Uterus (tissue), 4 donors: ENCODE data around the gene PEDS1. TPM values are rescaled to one million over a fixed set of nuclear protein-coding genes. Genes with fewer than 3 reads are reported as not detected.
A peak's percentile ranks its signal among the peaks of the same experiment; 100 is the strongest.

Experiments used
- DNase-seq, 2 donors: peaks; one replicate each; pipeline ENCODE4 v3.0.0-alpha.2; 2019 to 2020
- H3K27ac ChIP-seq, 2 donors: fragments of 200-600 bp; sonication (generic); 1 replicate in 1 of 2; 2 replicates in 1 of 2; pipeline ENCODE4 v1.5.1; 2016 to 2018
- H3K27me3 ChIP-seq, 2 donors: fragments of 200-600 bp; sonication (generic); one replicate each; pipeline ENCODE4 v1.5.1; 2018 to 2019; ENCODE audit warnings: control low read depth in 1 of 2
- H3K36me3 ChIP-seq, 2 donors: fragments of 200-600 bp; sonication (generic); one replicate each; pipeline ENCODE4 v1.5.1; 2019; ENCODE audit warnings: control low read depth in 1 of 2
- H3K4me1 ChIP-seq, 2 donors: fragments of 200-600 bp; sonication (generic); one replicate each; pipeline ENCODE4 v1.5.1; 2018 to 2019; ENCODE audit warnings: control low read depth in 1 of 2
- H3K4me3 ChIP-seq, 2 donors: fragments of 200-600 bp; sonication (generic); 1 replicate in 1 of 2; 2 replicates in 1 of 2; pipeline ENCODE4 v1.5.1; 2018 to 2019; ENCODE audit warnings: mild to moderate bottlenecking in 1 of 2
- H3K9me3 ChIP-seq, 2 donors: fragments of 200-600 bp; sonication (generic); one replicate each; pipeline ENCODE4 v1.5.1; 2019; ENCODE audit warnings: control low read depth in 1 of 2
- CTCF ChIP-seq, 4 experiments: fragments of 200-600 bp in 2 of 4; fragments of 450-650 bp in 2 of 4; sonication (generic) in 2 of 4; IDR thresholded peaks; one replicate each; pipeline ENCODE4 v1.5.1; 2016 to 2019; ENCODE audit warnings: antibody characterized with exemption in 4 of 4, mild to moderate bottlenecking in 2 of 4, moderate library complexity in 1 of 4
- POLR2A ChIP-seq, 2 donors: fragments of 450-650 bp; IDR thresholded peaks; one replicate each; pipeline ENCODE4 v1.6.1; 2016; ENCODE audit warnings: antibody characterized with exemption in 2 of 2, mild to moderate bottlenecking in 1 of 2, moderate library complexity in 1 of 2
- intact Hi-C: fragments of 100-400 bp; cut with DNase I; formaldehyde crosslinking; loops from one replicate; pipeline ENCODE4 v1.15.1; 2023; ENCODE audit warnings: low total_unique reads
- total RNA-seq, 4 donors: library from RNA; depleted of rRNA in 3 of 4; stranded (reverse); fragments of >200 nt in 3 of 4; gene quantifications; one replicate each; pipeline versions ENCODE4 v1.1.0 to v1.2.4, GENCODE V29; 2014 to 2023
- donor health status: DM: yes; HTN: yes; CAD: no.

PEDS1 gene
- total RNA-seq, 4 donors from 2014 or later = 1.5 to 19.8 (median 6.1) TPM

- Histone ChIP-seq H3K36me3 (no peaks in the 10 kb centered on the region), H3K27ac (peak overlapping the region; percentile 100), H3K9me3 (no peaks in the 10 kb centered on the region), H3K4me3 (peak overlapping the region; percentile 56 to 97), H3K4me1 (peaks cover 0 to 4% of the 10 kb centered on the region in 2 donors), H3K27me3 (no peaks in the 10 kb centered on the region)
- DNase-seq = no peak
- TF ChIP-seq POLR2A (IDR thresholded peaks at IDR 0.05) (no peak), CTCF (IDR thresholded peaks at IDR 0.05) (no peak)
- intact Hi-C loops = loop anchor here (10.0 kb wide), 1 partner anchor 91 kb away; no protein-coding TSS in a partner anchor
Observed at GRCh38 chr20:50193199-50193835, 39.8 kb upstream of the PEDS1 start.

DNA sequence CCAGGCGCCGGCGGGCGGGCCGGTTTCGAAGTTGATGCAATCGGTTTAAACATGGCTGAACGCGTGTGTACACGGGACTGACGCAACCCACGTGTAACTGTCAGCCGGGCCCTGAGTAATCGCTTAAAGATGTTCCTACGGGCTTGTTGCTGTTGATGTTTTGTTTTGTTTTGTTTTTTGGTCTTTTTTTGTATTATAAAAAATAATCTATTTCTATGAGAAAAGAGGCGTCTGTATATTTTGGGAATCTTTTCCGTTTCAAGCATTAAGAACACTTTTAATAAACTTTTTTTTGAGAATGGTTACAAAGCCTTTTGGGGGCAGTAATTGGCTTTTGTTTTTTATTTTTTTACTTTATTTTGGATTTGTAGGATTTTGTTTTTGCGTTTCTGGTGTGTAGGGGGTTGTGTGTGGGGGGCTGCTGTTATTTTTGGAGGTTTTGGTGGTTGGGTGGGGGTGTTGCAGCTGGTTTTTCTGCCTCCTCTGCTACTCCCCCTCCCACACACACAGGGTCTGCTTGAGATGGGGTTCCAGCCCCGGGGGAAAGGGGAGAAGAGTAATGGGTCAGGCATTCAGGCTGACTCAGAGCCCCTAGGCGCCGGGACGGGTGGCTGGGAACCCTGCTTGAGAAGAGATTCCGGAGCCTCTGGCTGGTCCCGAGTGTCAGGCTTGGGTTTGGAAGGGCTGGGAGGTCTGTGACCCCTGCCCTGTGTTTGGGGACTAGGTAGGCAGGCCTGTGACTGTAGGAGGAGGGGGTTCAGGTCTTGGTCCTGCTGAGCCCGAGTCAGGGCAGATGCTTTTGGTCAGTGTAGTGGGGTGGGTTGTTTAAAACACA is 39.1 kb upstream of the PEDS1 start:
- H3K27me3 ChIP-seq = no peaks in the 10 kb centered on the region
- H3K9me3 ChIP-seq = no peaks in the 10 kb centered on the region
- peaks cover 0 to 4% of the 10 kb centered on the region in 2 donors for H3K4me1 ChIP-seq
- peak overlapping the region; percentile 56 to 97 for H3K4me3 ChIP-seq
- H3K36me3 ChIP-seq = no peaks in the 10 kb centered on the region
- intact Hi-C loops = loop anchor here (10.0 kb wide), 1 partner anchor 92 kb away; no protein-coding TSS in a partner anchor
- peak; percentile 88 to 92 for DNase-seq
- TF ChIP-seq POLR2A (IDR thresholded peaks at IDR 0.05) (peak; percentile 21 to 48), CTCF (IDR thresholded peaks at IDR 0.05) (no peak)
- peak overlapping the region; percentile 100 for H3K27ac ChIP-seq

DNA sequence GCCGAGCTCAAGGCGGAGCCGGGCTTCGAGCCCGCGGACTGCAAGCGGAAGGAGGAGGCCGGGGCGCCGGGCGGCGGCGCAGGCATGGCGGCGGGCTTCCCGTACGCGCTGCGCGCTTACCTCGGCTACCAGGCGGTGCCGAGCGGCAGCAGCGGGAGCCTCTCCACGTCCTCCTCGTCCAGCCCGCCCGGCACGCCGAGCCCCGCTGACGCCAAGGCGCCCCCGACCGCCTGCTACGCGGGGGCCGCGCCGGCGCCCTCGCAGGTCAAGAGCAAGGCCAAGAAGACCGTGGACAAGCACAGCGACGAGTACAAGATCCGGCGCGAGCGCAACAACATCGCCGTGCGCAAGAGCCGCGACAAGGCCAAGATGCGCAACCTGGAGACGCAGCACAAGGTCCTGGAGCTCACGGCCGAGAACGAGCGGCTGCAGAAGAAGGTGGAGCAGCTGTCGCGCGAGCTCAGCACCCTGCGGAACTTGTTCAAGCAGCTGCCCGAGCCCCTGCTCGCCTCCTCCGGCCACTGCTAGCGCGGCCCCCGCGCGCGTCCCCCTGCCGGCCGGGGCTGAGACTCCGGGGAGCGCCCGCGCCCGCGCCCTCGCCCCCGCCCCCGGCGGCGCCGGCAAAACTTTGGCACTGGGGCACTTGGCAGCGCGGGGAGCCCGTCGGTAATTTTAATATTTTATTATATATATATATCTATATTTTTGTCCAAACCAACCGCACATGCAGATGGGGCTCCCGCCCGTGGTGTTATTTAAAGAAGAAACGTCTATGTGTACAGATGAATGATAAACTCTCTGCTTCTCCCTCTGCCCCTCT is 38.2 kb upstream of the PEDS1 start:
- Histone ChIP-seq H3K9me3 (no peaks in the 10 kb centered on the region), H3K27me3 (no peaks in the 10 kb centered on the region), H3K4me1 (peaks cover 0 to 4% of the 10 kb centered on the region in 2 donors), H3K36me3 (no peaks in the 10 kb centered on the region), H3K4me3 (peak overlapping the region; percentile 56 to 97), H3K27ac (peak overlapping the region; percentile 100)
- DNase-seq = peak in 1 of 2 donors; percentile 51
- TF ChIP-seq POLR2A (IDR thresholded peaks at IDR 0.05) = peak in 1 of 2 donors; percentile 54
- peak in 1 of 4 experiments; percentile 65 for TF ChIP-seq CTCF (IDR thresholded peaks at IDR 0.05)
- intact Hi-C loops = loop anchor here (10.0 kb wide), 1 partner anchor 93 kb away; no protein-coding TSS in a partner anchor

DNA sequence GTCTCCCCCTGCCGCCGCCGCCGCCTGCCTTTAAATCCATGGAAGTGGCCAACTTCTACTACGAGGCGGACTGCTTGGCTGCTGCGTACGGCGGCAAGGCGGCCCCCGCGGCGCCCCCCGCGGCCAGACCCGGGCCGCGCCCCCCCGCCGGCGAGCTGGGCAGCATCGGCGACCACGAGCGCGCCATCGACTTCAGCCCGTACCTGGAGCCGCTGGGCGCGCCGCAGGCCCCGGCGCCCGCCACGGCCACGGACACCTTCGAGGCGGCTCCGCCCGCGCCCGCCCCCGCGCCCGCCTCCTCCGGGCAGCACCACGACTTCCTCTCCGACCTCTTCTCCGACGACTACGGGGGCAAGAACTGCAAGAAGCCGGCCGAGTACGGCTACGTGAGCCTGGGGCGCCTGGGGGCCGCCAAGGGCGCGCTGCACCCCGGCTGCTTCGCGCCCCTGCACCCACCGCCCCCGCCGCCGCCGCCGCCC is 37.6 kb upstream of the PEDS1 start:
- peak overlapping the region; percentile 56 to 97 for H3K4me3 ChIP-seq
- H3K9me3 ChIP-seq = no peaks in the 10 kb centered on the region
- intact Hi-C loops = loop anchor here (10.0 kb wide), 1 partner anchor 94 kb away; no protein-coding TSS in a partner anchor
- TF ChIP-seq POLR2A (IDR thresholded peaks at IDR 0.05) (no peak), CTCF (IDR thresholded peaks at IDR 0.05) (no peak)
- H3K27me3 ChIP-seq = no peaks in the 10 kb centered on the region
- peak overlapping the region; percentile 100 for H3K27ac ChIP-seq
- peak in 1 of 2 donors; percentile 61 for DNase-seq
- H3K36me3 ChIP-seq = no peaks in the 10 kb centered on the region
- peaks cover 0 to 4% of the 10 kb centered on the region in 2 donors for H3K4me1 ChIP-seq
